HEK293 (cell line): ENCODE measurements around the gene BEND7.

Experiments
- CTCF ChIP-seq: fragments of 450-650 bp; formaldehyde crosslinking; IDR thresholded peaks from 2 replicates; pipeline ENCODE4 v1.5.1; 2016; ENCODE audit warnings: missing biosample characterization, missing genetic modification characterization
- YY1 ChIP-seq: fragments of 450-650 bp; formaldehyde crosslinking; IDR thresholded peaks from 2 replicates; pipeline ENCODE4 v1.5.1; 2018; ENCODE audit warnings: missing biosample characterization, missing genetic modification characterization
- ZBTB49 ChIP-seq: fragments of 450-650 bp; formaldehyde crosslinking; IDR thresholded peaks from 2 replicates; pipeline ENCODE4 v1.5.1; 2016; ENCODE audit warnings: missing biosample characterization, missing genetic modification characterization, low read depth
- ZFHX2 ChIP-seq: fragments of 450-650 bp; formaldehyde crosslinking; conservative IDR thresholded peaks from 2 replicates; pipeline ENCODE4 v1.5.1; 2016; ENCODE audit warnings: missing biosample characterization, missing genetic modification characterization
- ZNF121 ChIP-seq: fragments of 450-650 bp; formaldehyde crosslinking; IDR thresholded peaks from 2 replicates; pipeline ENCODE4 v1.5.1; 2016; ENCODE audit warnings: missing biosample characterization, missing genetic modification characterization
- ZNF776 ChIP-seq: fragments of 450-650 bp; formaldehyde crosslinking; IDR thresholded peaks from 2 replicates; pipeline ENCODE4 v1.5.0; 2017; ENCODE audit warnings: missing biosample characterization, missing genetic modification characterization, borderline replicate concordance

DNA sequence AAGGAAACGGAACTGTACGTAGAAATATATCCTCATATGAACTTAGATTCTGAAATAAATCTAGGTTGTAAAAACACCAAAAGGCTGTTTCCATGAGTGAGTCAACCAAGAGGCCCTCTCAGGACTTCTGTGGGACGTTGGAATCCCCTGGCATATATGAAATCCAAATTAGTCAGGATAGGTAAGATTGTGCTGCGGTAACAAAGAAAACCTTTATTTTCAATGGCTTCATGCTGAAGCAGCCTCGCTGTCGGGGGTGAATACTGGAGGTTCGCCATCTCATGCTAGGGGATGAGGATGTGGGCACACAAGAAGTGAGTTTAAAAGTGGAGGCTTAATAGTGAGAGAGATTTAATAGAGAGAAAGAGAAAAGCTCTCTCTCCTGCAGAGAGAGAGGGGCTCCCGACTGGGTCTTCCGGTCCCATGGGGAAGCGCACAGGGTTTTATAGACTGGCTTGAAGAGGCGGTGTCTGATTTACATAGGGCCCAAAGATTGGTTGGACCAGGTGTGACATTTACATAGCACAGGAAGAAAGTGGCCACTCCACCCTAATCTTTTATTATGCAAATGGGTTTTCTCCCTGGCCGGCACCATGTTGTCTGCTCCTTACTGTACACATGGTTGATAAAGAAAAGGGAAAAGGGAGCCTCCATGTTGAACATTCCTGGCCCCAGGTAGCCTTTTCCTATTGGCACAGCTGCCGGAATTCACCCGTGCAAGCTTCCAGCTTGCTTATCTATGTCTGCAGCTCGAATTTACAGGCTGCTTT is 128.4 kb downstream of the BEND7 start:
- TF ChIP-seq YY1: no peak
- no peak for TF ChIP-seq ZNF776
- no peak for TF ChIP-seq ZBTB49 (tag by site-specific recombination)
- no peak for TF ChIP-seq ZFHX2
- TF ChIP-seq CTCF (tag by site-specific recombination): no peak
- no peak for TF ChIP-seq ZNF121 (tag by site-specific recombination)
